HUDEP-2 (cell line): ENCODE measurements around the gene GP5.

ENCODE experiments used
- DNase-seq, 76 experiments: peaks; one replicate each; lab custom pipeline; 2025; ENCODE audit not compliant: unreplicated experiment in 76 of 76; lab: John Stamatoyannopoulos, UW

Gene GP5

GRCh38 chr3:194379651-194380050, 19.4 kb downstream of the GP5 start:
- no peak for DNase-seq

DNA sequence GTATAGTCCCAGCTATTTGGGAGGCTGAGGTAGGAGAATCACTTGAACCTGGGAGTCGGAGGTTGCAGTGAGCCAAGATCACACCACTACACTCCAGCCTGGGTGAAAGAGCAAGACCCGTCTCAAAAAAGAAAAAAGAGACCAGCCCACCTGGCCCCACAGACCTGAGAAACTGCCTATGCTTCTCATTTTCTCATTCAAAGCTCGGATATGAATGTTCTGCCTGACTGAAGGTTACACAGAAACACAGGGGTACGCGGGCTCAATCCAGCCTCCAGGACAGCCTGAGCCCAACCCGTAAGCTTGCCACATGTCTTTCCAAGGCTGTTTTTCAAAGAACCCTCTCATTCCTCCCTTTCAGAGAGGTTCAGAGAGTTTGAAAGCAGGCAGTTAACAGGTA, 19.8 kb downstream of the GP5 start:
- no peak for DNase-seq

DNA sequence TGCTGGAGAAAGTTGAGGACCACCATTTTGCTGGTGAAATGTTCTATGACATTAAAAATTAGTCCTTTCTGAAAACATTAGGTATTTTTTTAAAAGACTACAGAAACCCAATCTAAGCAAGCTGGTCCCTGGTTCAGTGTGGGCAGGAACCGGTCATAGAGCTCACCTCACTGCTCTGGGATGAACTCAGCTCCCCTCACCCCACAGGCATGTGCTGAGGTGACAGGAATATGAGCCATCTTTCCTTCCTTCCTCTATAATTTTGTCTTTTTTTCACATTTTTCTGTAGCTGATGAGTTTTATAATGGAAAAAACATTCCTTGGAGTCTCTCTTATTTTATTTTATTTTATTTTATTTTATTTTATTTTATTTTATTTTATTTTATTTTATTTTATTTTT, 21.4 kb downstream of the GP5 start:
- no peak for DNase-seq

DNA sequence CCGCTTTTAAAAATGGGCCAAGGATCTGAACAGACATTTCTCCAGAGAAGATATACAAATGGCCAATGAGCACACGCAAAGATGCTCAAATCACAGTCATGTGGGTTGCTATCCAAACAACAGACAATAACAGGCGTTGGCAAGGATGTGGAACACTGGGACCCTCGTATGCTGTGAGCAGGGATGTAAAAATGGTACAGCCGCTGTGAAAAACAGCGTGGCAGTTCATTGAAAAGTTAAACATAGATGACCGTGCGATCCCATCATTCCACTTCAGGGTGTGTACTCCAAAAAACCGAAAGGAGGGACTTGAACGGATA, 22.9 kb downstream of the GP5 start:
- no peak for DNase-seq

GRCh38 chr3:194375473-194376240, 23.4 kb downstream of the GP5 start:
- no peak for DNase-seq

DNA sequence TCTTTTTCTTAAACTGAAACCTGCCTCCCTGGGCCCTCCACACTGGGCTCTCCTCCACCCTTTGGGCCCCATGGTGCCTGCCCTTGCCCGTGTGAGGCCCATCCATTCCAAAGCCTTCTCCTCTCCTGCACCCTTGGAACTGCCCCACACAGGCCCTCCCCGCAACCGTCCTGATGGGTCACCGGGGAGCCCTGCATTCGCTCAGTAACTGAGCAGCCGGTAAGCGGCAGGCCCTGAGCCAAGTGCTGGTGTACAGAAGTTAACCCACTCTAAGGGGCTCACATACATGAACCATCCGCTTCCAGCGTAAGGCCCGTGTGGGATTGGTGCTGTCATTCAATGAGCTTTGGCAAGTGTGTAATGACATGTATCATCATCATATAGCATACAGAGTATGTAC, 24.1 kb downstream of the GP5 start:
- no peak for DNase-seq

GRCh38 chr3:194373899-194374298, 25.2 kb downstream of the GP5 start:
- DNase-seq, result no peak

DNA sequence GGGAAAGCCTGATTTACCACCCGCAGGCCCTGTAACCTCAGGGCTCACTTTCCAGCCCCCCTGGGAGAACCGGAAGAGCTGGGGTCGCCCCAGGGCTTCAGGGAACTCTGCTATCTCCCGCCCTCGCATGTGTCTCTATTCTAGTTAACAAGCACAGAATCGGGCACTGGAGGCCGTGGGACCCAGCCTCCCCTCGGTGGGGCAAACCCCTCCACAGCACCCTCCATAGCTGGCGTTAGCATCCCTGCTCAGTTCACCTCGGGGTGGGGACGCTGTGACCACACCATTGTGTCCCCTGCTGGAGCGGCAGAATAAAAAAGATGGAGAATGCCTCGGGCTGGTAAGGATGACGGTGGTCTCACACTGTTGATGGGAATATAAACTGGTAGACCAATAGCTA, 26.0 kb downstream of the GP5 start:
- no peak for DNase-seq

- no peak for DNase-seq
Observed at GRCh38 chr3:194370753-194371152, 28.3 kb downstream of the GP5 start.

- DNase-seq, result peak in 1 of 76 experiments; percentile 6
Observed at GRCh38 chr3:194369522-194370279, 29.4 kb downstream of the GP5 start, which contains the start of gene LRRC15. TSS of gene LRRC15 (minus strand) at chr3:194369743. CDS start at chr3:194361043, 8,700 bp downstream.

GRCh38 chr3:194368918-194369317, 30.1 kb downstream of the GP5 start:
- no peak for DNase-seq

DNA sequence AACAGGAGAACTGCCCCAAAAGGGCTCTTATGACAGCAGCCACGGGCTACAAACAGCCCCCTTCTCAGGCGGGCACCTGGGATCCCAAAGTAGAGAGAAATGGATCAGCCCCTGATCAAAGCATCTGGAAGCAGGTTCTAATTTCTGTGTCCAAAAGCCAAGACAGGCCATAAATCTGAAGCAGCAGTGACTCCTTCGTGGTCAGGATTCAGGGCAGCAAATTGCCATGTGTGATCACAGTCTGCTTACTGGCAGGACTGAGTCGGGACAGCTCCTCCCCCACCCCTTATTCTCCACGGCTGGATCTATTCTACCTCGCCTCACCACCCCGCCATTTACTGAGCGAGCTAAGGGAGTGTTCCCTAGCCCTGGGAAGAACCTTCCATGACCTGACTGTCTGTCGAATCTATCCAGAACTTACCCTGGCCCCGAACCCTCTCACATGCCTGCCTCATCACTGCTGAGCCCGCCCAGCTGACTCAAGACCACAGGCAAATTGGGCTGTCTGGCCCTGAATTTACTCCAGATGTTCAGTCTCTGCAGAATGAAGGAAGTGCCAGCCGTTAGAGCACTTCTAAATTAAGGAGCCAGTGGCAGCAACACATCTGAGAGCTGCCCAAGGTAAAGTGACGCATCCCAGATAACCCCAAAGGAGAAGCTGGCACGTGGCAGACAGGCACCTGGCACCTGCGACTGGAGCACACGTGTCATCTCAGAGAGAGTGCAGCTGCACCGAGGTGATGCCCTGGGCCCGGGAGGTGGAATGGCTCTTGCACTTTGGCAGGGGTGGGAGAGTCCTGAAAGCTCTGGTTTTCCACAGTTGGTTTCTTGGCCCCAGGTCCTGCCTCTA, 30.8 kb downstream of the GP5 start:
- DNase-seq, result no peak

GRCh38 chr3:194365978-194366490, 33.0 kb downstream of the GP5 start:
- DNase-seq, result no peak

DNA sequence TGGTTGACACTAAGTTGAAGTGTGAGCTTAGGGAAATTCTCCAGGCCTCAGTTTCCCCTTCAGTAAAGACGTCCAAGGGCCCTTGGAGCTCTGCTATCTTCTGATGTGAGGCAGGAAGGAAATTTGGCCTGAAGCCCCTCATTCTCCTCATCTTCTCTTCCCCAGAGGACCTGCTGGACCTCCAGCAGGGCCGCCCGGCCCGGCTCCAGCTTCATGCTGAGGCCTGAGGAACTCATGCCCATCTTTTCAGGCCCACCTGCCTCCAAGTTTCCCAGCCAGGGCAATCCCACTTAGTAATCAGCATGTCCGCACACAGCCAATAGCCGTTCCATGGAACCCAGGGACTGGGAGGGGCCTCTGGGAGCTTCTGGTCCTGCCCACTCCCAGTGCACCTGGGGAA, 33.5 kb downstream of the GP5 start:
- no peak for DNase-seq

GRCh38 chr3:194364652-194365434, 34.2 kb downstream of the GP5 start:
- DNase-seq, result no peak

- DNase-seq, result no peak
Observed at GRCh38 chr3:194364314-194364651, 34.8 kb downstream of the GP5 start.

DNA sequence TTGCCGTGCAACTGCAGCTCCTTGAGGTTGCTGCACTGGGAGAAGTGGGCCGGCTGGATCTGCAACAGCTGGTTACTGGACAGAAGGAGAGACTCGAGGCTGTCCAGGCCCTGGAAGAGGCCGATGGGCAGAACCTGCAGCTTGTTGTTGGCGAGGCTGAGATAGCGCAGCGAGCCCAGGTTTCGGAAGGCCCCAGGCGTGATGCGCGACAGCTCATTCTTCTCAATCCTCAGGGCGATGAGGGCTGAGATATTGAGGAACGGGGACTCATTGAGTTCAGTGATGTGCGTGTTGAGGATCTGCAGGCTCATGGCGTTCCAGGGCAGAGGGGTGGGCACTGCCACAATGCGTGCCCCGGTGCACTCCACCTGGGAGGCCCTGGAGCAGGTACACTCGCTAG, 38.5 kb downstream of the GP5 start:
- no peak for DNase-seq

DNA sequence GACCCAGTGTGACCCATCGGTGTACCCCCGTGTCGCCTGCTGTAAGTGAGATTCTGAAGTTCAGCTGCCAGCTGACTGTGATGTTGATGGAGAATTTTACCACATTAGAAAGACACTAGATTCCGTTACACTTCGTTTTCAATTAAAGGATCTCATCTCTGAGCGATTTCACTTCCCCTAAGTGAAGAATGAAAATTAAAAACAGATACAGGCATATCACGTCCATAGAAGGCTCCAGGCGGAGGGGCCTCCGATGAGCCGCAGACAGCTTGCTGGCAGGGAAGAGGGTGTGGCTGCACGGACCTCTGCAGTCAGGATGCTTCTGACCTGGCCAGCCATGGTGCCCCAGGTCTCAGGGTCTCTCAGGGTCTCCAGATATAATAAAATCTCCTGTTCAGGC, 41.4 kb downstream of the GP5 start:
- DNase-seq, result no peak

- no peak for DNase-seq
Observed at GRCh38 chr3:194355379-194355778, 43.7 kb downstream of the GP5 start.

- DNase-seq, result no peak
Observed at GRCh38 chr3:194354315-194354714, 44.8 kb downstream of the GP5 start.
